HG03025 (cell line): ENCODE measurements around the gene PDE11A.
"Not testable (repeated sequence)": the region's sequence is repeated elsewhere in the genome, so short reads cannot be mapped to it uniquely, and the experiment has no call there.

Experiments used
- ATAC-seq: cut with Tn5 transposase; IDR thresholded peaks from one replicate; pipeline ENCODE4 v1.9.1; 2021; ENCODE audit warnings: mild to moderate bottlenecking, moderate library complexity; ENCODE audit not compliant: unreplicated experiment, low FRiP score

Gene PDE11A

GRCh38 chr2:177830881-177831386, 241.6 kb downstream of the PDE11A start:
- ATAC-seq = no peak

GRCh38 chr2:177828557-177828956, 244.0 kb downstream of the PDE11A start:
- no peak for ATAC-seq

- ATAC-seq = no peak
Observed at GRCh38 chr2:177826897-177827296, 245.7 kb downstream of the PDE11A start.

- no peak for ATAC-seq
Observed at GRCh38 chr2:177822941-177823340, 249.6 kb downstream of the PDE11A start.

GRCh38 chr2:177818412-177818811, 254.2 kb downstream of the PDE11A start:
- no peak for ATAC-seq

GRCh38 chr2:177817300-177817699, 255.3 kb downstream of the PDE11A start:
- ATAC-seq = no peak

- no peak for ATAC-seq
Observed at GRCh38 chr2:177816766-177817165, 255.8 kb downstream of the PDE11A start.

GRCh38 chr2:177812713-177813396, 259.7 kb downstream of the PDE11A start:
- ATAC-seq = no peak

- ATAC-seq = no peak
Observed at GRCh38 chr2:177810906-177811305, 261.7 kb downstream of the PDE11A start.

GRCh38 chr2:177808984-177809809, 263.4 kb downstream of the PDE11A start:
- no peak for ATAC-seq

GRCh38 chr2:177806025-177806424, 266.6 kb downstream of the PDE11A start:
- no peak for ATAC-seq

- no peak for ATAC-seq
Observed at GRCh38 chr2:177799531-177799930, 273.0 kb downstream of the PDE11A start.

- no peak for ATAC-seq
Observed at GRCh38 chr2:177797808-177798207, 274.8 kb downstream of the PDE11A start.

- no peak for ATAC-seq
Observed at GRCh38 chr2:177796654-177797415, 275.7 kb downstream of the PDE11A start.

- ATAC-seq = no peak
Observed at GRCh38 chr2:177796011-177796410, 276.6 kb downstream of the PDE11A start.

- ATAC-seq = not testable (repeated sequence)
Observed at GRCh38 chr2:177785143-177785542, 287.4 kb downstream of the PDE11A start.

- ATAC-seq = no peak
Observed at GRCh38 chr2:177784745-177785067, 287.9 kb downstream of the PDE11A start.

GRCh38 chr2:177783835-177784744, 288.5 kb downstream of the PDE11A start:
- ATAC-seq = no peak

GRCh38 chr2:177783091-177783490, 289.5 kb downstream of the PDE11A start:
- ATAC-seq = no peak

- no peak for ATAC-seq
Observed at GRCh38 chr2:177782613-177783012, 290.0 kb downstream of the PDE11A start.
